Mucosa of stomach (tissue), 1 donor: Measurements from ENCODE around the gene ENHO.

ENCODE experiments used
- H3K27me3 ChIP-seq: one replicate; pipeline ENCODE4 v1.7.0; 2013; ENCODE audit warnings: mild to moderate bottlenecking, low read length; ENCODE audit not compliant: control insufficient read depth, insufficient read depth
- H3K36me3 ChIP-seq: one replicate; pipeline ENCODE4 v1.7.0; 2013; ENCODE audit warnings: low read length; ENCODE audit not compliant: control insufficient read depth, insufficient read depth
- H3K4me1 ChIP-seq: one replicate; pipeline ENCODE4 v1.7.0; 2013; ENCODE audit warnings: mild to moderate bottlenecking, low read length; ENCODE audit not compliant: control insufficient read depth, insufficient read depth
- H3K4me3 ChIP-seq: one replicate; pipeline ENCODE4 v1.7.0; 2013; ENCODE audit warnings: low read length
- H3K9ac ChIP-seq: one replicate; pipeline ENCODE4 v1.7.0; 2013; ENCODE audit warnings: mild to moderate bottlenecking, low read length, moderate library complexity
- H3K9me3 ChIP-seq: one replicate; pipeline ENCODE4 v1.7.0; 2013; ENCODE audit warnings: mild to moderate bottlenecking, low read length, moderate library complexity; ENCODE audit not compliant: control insufficient read depth
- donor health status: Pancreatic carcinoma.

The ENHO gene

DNA sequence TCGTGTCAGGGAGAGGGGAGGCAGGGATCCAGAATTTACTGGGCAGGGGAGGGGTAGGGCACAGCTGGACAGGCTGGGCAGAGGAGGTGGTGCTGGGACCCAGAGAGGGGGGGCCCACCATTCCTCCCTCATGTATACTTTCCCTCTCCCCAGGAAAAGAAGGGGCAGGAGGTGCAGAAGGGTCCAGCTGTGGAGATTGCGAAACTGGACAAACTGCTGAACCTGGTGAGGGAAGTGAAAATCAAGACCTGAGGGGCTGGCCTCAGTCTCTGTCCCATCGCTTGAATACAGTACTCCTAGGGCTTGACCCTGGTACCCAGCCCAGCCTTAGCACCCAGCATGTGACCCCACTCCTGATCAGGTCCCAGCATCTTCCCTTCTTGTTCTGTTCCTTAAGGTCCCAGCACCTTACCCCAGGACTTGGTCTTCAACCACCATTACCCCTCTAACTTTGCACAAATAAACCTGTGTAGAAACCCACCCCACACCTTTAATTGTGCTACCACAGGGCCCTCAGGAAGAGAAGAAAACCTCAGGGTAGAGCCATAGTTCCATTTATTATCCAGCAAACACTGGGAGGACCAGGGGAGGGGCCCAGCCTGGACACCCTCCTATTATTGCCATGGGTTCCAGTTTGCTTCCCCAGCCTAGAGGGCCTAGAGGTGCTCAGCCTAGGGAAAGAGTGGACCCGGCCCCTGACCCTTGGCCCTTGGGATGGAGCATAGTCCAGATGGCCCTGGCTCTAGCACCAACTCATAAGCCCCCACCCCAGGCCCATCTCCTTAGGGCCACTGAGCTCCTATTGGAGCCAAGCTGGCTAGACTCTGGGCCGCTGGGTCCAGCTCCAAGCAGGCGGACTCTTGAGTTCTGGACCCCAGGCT is 2.0 kb downstream of the ENHO start:
- Histone ChIP-seq H3K27me3 (peaks cover 21% of the 10 kb centered on the region), H3K9ac (no peak overlapping the region), H3K36me3 (no peaks in the 10 kb centered on the region), H3K4me3 (no peak overlapping the region), H3K4me1 (peaks cover 11% of the 10 kb centered on the region), H3K9me3 (no peaks in the 10 kb centered on the region)

DNA sequence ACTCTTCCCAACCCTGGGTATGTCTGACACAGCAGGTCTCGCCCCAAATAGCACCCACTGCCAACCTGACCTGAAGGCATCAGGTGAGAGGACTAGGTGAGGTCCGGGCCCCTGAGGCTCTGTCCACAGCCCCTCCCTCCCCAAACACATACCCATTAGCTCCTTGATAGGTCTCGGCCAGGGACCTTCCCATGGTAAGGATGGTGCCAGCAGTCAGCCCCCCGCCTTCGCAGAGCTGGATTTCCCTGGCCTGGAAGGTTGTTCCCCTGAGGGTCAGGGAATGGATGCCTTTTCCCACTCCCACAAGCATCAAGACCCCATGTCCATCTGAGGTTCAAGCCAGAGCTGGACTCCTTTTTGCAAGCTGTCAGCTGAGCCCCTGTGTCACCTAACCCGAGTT is 2.7 kb downstream of the ENHO start:
- Histone ChIP-seq H3K27me3 (peaks cover 21% of the 10 kb centered on the region), H3K4me3 (no peak overlapping the region), H3K4me1 (peaks cover 11% of the 10 kb centered on the region), H3K9ac (no peak overlapping the region), H3K9me3 (no peaks in the 10 kb centered on the region), H3K36me3 (no peaks in the 10 kb centered on the region)

DNA sequence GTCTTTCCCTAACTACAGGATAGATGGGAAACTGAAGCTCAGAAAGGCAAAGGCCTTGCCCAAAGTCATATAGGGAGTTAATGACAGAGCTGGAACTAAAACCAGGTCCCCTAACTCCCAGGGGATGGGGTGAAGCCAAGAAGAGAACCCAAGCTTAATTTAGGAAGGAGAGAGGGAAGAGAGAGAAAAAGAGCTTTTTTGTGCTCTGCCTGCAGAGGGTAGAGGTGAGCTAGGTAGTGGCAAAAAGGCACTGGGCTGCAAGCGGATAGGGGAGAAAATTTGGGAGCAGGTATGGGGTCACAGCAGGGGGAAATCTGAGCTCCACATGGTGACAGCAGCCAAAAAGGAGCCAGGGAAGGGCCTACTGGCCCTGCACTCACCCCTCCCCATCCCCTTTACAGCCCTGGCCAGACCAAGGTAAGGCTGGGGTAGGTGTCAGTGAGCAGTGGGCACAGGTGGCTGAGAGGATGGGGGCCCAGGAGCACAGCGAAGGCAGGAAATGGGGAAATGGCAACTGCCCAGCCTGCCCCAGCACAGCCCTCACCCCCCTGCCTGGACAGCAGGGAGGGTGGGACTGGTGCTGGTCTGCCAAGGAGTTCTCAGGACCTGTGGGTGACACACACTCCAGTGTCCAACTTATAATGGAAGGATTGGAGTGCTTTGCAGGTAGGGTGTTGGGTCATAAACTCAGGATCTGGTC is 3.3 kb downstream of the ENHO start:
- no peak overlapping the region for H3K9ac ChIP-seq
- H3K9me3 ChIP-seq, result no peaks in the 10 kb centered on the region

DNA sequence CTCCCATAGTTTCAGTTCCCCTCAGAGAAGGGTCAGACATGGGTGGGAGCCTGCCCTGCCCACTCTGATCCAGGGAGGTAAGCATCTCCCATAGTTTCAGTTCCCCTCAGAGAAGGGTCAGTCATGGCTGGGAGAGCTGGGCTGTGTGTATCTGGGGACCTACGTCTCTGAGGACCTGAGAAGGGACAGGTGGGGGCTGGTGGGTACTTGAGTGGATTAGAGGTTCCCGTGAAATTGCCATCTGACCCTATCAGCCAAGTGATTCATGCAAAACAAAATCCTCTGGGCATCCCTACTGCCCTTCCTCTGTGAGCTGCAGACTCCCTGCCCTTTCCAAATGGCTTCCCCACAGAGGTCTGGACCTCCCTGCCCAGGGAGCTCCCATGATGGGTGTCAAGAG is 3.9 kb downstream of the ENHO start:
- Histone ChIP-seq H3K4me1 (peaks cover 12% of the 10 kb centered on the region), H3K27me3 (peaks cover 13% of the 10 kb centered on the region), H3K9ac (no peak overlapping the region), H3K9me3 (no peaks in the 10 kb centered on the region), H3K36me3 (no peaks in the 10 kb centered on the region), H3K4me3 (no peak overlapping the region)

More for the DNA sequence above, 3.3 kb downstream of the ENHO start:
- H3K27me3 ChIP-seq, result peaks cover 14% of the 10 kb centered on the region
- peaks cover 11% of the 10 kb centered on the region for H3K4me1 ChIP-seq
- H3K4me3 ChIP-seq, result no peak overlapping the region
- no peaks in the 10 kb centered on the region for H3K36me3 ChIP-seq

DNA sequence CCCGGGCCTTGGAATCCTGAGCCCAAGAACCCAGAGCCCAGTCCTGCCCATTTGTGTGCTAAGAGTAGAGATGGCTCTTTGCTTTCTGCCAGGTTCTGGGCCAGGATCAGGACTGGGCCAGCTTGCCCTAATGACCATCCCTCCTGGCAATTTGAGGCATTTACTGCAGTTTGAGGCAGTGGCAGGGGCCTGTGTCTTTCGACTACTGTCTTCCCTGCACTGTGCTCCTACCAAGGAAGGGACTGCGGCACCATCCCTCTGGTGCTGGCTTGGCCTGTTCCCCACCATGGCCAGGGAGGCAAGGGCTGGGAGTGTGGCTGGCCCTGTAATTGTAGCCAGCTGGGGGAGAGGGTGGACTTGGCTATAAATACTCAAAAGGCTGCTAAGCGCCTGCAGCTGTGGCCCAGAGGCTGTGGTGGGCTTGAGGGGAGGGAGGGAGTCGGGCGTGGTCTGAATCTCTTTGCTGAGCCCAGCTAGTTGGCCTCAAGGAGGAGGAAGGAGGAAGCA is 4.6 kb downstream of the ENHO start:
- H3K4me1 ChIP-seq, result peaks cover 14% of the 10 kb centered on the region
- H3K9me3 ChIP-seq, result no peaks in the 10 kb centered on the region
- no peak overlapping the region for H3K4me3 ChIP-seq
- no peaks in the 10 kb centered on the region for H3K36me3 ChIP-seq
- H3K9ac ChIP-seq, result no peak overlapping the region
- peaks cover 13% of the 10 kb centered on the region for H3K27me3 ChIP-seq

DNA sequence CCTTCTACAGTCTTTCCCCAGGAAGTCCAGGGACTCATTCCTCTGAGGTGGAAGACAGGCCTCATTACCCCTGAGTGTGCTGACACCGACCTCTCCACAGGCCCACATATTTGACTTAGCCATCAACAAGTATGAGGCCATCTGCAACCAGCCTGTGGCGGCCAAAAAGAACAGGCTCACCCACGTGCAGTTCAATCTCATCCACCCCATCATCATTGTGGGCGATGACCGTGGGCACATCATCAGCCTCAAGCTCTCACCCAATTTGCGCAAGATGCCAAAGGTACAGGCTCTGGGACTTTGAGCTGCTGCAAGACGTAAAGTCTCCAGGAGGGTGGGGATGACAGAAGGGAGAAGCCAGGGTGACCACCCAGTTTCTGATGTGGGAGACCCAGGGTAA is 5.6 kb downstream of the ENHO start:
- Histone ChIP-seq H3K4me3 (no peak overlapping the region), H3K9me3 (no peaks in the 10 kb centered on the region), H3K9ac (no peak overlapping the region), H3K36me3 (no peaks in the 10 kb centered on the region), H3K4me1 (peaks cover 9% of the 10 kb centered on the region), H3K27me3 (peaks cover 9% of the 10 kb centered on the region)

DNA sequence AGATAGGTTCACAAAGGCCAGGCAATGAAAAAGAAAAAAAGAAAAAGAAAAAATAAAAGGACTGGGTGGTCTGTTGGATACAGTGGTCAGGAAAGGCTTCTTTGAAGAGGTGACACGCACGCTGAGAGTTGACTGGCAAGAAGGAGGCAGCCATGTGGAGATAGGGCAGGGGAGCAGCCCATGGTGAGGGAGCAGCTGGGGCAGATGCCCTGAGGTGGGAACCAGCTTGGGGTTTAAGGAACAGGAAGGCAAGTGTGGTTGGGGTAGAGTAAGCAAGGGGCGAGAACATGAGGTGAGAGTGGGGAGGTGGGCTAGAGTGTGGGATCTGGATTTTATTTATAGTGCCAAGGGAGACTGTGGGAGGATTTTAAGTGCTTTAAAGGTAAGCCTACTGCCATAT is 6.8 kb downstream of the ENHO start:
- no peak overlapping the region for H3K4me3 ChIP-seq
- H3K4me1 ChIP-seq, result peaks cover 9% of the 10 kb centered on the region
- H3K27me3 ChIP-seq, result no peaks in the 10 kb centered on the region
- H3K9me3 ChIP-seq, result no peaks in the 10 kb centered on the region
- H3K36me3 ChIP-seq, result no peaks in the 10 kb centered on the region
- no peak overlapping the region for H3K9ac ChIP-seq

DNA sequence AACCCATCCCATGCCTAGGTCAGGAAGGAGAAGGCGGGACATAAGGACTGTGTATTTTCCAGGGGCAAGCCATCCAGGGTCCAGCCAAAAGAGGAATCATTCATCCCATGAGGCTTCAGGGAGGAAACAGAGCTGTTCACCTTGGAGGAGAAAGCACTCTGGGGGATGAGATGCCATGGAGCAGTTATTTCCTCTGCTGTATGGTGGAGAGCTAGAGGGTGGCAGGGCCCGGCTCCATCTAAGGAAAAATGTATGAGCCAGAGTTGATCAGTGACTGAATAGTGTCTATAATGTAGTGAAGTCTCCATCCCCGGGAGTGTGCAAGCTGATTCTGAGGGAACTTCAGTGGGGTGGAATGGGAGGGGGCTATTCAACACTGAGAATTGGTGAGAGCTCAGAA is 8.0 kb downstream of the ENHO start:
- Histone ChIP-seq H3K4me3 (no peak overlapping the region), H3K4me1 (peaks cover 9% of the 10 kb centered on the region), H3K27me3 (no peaks in the 10 kb centered on the region), H3K9me3 (no peaks in the 10 kb centered on the region), H3K36me3 (no peaks in the 10 kb centered on the region), H3K9ac (no peak overlapping the region)

DNA sequence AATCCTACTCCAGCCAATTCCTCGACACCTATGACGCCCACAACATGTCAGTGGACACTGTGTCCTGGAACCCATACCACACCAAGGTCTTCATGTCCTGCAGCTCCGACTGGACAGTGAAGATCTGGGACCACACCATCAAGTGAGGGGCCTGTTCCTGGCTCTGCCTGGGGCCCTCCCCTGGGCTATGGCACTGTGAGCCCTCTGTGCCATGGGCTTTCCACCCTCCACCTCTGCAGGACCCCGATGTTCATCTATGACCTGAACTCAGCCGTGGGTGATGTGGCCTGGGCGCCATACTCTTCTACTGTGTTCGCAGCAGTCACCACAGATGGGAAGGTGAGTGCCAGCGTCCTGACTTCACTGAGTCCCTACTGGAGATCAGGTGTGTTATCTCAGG is 8.4 kb downstream of the ENHO start:
- H3K36me3 ChIP-seq, result no peaks in the 10 kb centered on the region
- no peaks in the 10 kb centered on the region for H3K9me3 ChIP-seq

DNA sequence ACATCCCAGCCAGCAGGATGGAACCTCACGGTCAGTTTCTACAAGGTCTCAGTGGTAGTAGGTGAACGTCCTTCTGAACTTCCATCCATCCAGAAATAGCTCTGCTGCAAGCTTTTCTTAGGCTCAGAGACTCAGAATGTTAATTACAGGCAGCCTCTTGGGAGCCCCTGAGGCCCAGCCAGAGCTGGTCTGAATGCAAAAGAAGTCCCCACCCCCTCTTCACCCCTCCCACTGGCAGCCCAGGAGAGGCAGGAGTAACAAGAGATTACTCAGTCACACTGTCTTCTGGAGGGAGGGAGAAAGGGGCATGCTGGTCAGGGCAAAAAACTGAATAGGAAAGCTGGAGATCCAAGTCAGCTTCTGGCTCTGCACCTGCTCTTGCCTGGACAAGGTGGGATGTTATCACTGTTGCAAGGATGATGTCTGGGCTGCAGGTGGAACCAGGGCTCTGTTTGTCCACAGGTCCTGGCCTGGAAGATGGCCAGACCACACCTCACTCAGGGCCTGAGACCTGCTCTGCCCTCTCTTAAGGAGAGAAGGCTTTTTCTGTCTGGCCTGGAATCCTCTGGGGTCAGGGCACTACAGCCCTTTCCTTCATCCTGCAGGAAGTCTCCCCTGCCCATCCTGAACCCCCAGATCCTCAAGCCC is 9.1 kb downstream of the ENHO start:
- H3K4me3 ChIP-seq, result no peak overlapping the region
- no peaks in the 10 kb centered on the region for H3K27me3 ChIP-seq
- H3K9me3 ChIP-seq, result no peaks in the 10 kb centered on the region
- peaks cover 9% of the 10 kb centered on the region for H3K4me1 ChIP-seq
- H3K9ac ChIP-seq, result no peak overlapping the region
- no peaks in the 10 kb centered on the region for H3K36me3 ChIP-seq

More for the DNA sequence above, 8.4 kb downstream of the ENHO start:
- no peak overlapping the region for H3K9ac ChIP-seq
- no peak overlapping the region for H3K4me3 ChIP-seq
- H3K4me1 ChIP-seq, result peaks cover 9% of the 10 kb centered on the region
- no peaks in the 10 kb centered on the region for H3K27me3 ChIP-seq

DNA sequence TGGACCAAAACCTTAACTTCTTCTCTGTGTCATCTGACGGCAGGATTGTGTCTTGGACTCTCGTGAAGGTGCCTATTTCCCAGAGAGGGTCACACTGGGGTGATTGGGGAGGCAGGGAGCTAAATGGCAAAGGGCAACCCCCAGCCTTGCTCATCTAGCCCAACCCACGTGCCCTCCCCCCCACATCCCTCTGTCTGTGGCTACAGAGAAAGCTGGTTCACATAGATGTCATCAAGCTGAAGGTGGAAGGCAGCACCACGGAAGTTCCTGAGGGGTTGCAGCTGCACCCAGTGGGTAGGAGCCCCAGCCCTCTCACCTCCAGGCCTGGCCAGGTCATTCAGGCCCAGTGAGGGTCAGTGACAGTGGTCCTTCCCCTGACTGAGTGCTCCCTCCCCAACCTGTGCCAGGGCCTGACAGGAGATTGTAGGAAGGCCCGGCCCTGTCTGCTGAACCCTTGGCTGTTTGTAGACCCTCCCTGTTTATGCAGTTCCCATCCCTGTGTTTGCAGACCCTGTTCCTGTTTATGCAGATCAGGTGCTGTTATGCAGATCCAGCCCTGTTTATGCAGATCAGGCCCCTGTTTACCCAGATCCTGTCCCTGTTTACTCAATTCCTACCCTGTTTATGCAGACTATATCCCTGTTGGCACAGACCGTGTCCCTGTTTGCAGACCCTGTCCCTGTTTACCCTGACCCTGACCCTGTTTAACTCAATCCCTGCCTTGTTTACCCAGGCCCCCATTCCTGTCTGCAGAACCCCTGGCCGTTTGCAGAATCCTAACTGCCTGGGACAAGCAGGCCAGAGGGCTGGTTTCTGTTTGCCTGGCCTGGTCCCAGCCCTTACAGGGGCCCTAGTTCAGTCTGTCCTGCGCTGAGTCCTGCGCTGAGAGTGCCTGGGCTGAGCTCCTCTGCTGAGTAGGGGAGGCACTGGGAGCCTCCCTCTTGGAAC is 10.4 kb downstream of the ENHO start:
- Histone ChIP-seq H3K9ac (no peak overlapping the region), H3K4me1 (peaks cover 9% of the 10 kb centered on the region), H3K36me3 (no peaks in the 10 kb centered on the region)

More for the DNA sequence above, 10.4 kb downstream of the ENHO start:
- no peaks in the 10 kb centered on the region for H3K9me3 ChIP-seq
- no peak overlapping the region for H3K4me3 ChIP-seq
- H3K27me3 ChIP-seq, result no peaks in the 10 kb centered on the region
